ENCODE measurements around the gene LTBP1. TPM values are rescaled to one million over a fixed set of nuclear protein-coding genes. Genes with fewer than 3 reads are reported as not detected.

The LTBP1 gene
- total RNA-seq, 1 donor from 2014 or later = 0.07 TPM

DNA sequence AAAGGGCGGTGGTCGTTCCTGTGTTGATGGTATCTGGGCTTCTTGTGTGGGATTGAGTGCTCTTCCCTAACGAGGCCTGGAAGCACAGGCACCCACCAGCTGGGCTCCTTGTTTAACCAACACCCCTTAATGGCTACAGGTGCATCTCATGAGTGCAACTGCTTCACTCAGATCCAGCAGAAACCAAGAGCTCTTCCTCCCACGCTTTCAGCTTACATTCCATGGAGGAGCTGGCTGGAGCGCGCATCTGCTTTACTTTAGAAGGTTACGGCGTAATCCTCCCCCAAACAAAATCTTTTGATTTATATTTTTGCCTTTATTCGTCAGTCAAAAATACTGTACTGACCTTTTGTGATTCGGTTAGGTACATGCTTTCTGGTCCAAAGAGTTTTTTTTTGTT lies 174.7 kb downstream of the LTBP1 start:
- ChIA-PET CTCF (no interaction called here), POLR2A (no interaction called here)
- no peak for DNase-seq
- no peak overlapping the region for H3K27ac Mint-ChIP-seq
- H3K9me3 Mint-ChIP-seq = peaks cover 3% of the 10 kb centered on the region
- ATAC-seq (ENCODE audit: low read depth) = no peak
- H3K4me1 Mint-ChIP-seq = no peaks in the 10 kb centered on the region
- H3K36me3 Mint-ChIP-seq (ENCODE audit: low read depth) = no peaks in the 10 kb centered on the region
- TF ChIP-seq, protein P1, sequence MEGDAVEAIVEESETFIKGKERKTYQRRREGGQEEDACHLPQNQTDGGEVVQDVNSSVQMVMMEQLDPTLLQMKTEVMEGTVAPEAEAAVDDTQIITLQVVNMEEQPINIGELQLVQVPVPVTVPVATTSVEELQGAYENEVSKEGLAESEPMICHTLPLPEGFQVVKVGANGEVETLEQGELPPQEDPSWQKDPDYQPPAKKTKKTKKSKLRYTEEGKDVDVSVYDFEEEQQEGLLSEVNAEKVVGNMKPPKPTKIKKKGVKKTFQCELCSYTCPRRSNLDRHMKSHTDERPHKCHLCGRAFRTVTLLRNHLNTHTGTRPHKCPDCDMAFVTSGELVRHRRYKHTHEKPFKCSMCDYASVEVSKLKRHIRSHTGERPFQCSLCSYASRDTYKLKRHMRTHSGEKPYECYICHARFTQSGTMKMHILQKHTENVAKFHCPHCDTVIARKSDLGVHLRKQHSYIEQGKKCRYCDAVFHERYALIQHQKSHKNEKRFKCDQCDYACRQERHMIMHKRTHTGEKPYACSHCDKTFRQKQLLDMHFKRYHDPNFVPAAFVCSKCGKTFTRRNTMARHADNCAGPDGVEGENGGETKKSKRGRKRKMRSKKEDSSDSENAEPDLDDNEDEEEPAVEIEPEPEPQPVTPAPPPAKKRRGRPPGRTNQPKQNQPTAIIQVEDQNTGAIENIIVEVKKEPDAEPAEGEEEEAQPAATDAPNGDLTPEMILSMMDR (IDR thresholded peaks at IDR 0.05) = no peak
- no peak overlapping the region for H3K4me3 Mint-ChIP-seq
- intact Hi-C loops (cut with micrococcal nuclease) = no loop called here
- no peaks in the 10 kb centered on the region for H3K27me3 Mint-ChIP-seq

DNA sequence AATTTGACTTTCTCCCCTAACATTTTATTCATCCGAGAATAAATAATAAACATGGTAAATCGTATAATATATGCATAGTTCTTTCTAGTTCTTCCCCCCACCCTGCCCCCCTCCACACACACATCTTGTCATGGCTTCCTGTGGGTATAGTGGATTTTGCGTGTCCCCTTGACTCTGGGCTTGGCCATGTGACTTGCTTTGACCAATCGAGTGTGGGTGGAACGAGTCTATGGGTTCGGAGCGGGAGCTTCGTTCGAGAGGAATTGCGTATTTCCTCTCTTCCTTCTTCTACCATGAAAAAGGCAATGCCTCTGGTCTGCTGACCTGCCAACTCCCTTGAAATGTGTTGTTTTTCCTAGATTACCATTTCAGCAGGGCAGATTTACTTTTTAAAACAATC lies 175.2 kb downstream of the LTBP1 start:
- ATAC-seq (ENCODE audit: low read depth) (no peak), DNase-seq (no peak)
- POLR2A ChIA-PET = no interaction called here
- intact Hi-C loops (cut with micrococcal nuclease) = no loop called here
- Mint-ChIP-seq H3K9me3 (peaks cover 3% of the 10 kb centered on the region), H3K27me3 (no peaks in the 10 kb centered on the region), H3K4me1 (no peaks in the 10 kb centered on the region), H3K36me3 (ENCODE audit: low read depth) (no peaks in the 10 kb centered on the region), H3K27ac (no peak overlapping the region), H3K4me3 (no peak overlapping the region)
- CTCF ChIA-PET = no interaction called here
- TF ChIP-seq, protein P1 (IDR thresholded peaks at IDR 0.05) = no peak

DNA sequence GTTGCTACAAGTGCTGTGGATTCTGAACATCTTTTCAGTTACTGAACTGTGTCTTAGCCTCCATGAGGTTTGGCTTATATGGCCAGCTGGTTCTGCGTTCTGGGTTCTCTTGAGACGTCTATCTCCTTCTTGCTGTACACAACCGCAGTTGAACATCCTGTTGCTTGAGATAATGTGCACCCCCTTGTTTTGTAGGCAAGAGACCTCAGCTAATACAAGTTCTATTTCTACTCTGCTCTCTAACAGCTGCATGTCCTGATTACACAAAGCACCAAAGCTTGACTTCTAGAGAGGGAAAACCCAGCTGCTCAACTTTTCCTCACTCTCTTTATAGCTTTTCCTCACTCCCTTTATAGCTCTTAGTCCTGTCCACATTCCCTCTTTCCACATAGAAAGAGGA lies 176.0 kb downstream of the LTBP1 start:
- intact Hi-C loops (cut with micrococcal nuclease) = no loop called here
- Mint-ChIP-seq H3K27me3 (no peaks in the 10 kb centered on the region), H3K27ac (no peak overlapping the region), H3K36me3 (ENCODE audit: low read depth) (no peaks in the 10 kb centered on the region), H3K4me1 (no peaks in the 10 kb centered on the region), H3K9me3 (peaks cover 3% of the 10 kb centered on the region), H3K4me3 (no peak overlapping the region)
- CTCF ChIA-PET = no interaction called here
- ATAC-seq (ENCODE audit: low read depth) (no peak), DNase-seq (no peak)
- POLR2A ChIA-PET = no interaction called here
- TF ChIP-seq, protein P1 (IDR thresholded peaks at IDR 0.05) = no peak

DNA sequence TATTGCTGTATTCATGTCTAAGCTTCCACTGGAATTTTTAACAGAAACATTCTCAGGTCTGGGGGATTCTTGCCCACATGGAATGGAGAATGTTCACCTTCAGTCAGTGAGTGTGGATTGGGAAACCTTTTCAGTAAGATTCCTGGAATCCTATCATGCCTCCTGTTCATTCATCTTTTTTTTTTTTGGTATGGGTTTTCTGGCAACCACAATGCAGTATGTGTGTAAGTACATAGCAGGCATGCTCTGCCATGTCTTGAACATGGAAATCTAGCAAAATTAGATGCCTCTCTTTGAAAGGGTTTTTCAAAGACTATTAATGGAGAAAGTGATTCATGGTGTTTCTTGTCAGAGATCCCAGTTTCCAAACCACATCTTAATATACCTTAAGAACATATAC lies 176.5 kb downstream of the LTBP1 start:
- POLR2A ChIA-PET = no interaction called here
- H3K36me3 Mint-ChIP-seq (ENCODE audit: low read depth) = no peaks in the 10 kb centered on the region
- TF ChIP-seq, protein P1 (IDR thresholded peaks at IDR 0.05) = no peak

DNA sequence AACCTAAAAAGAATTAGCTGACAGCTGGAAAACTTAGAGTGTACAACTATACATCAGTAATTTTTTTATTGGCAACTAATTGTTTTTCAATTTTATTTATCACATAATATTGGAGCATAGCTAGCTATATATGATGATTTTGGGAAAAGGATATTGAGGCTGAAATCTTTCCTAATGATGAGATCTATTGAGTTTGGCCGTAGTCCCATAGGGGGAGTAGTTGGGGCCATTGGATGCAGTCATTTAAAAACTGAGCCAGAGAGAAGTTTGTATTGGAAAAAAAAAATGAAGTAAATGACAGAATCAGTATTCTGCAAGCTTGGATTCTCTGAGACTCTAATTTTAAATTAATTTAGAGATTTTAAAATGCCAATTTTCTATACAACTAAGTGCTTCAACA lies 179.8 kb downstream of the LTBP1 start:
- POLR2A ChIA-PET = no interaction called here
- no peaks in the 10 kb centered on the region for H3K4me1 Mint-ChIP-seq
- TF ChIP-seq, protein P1 (IDR thresholded peaks at IDR 0.05) = no peak

More for the DNA sequence above, 176.5 kb downstream of the LTBP1 start:
- Mint-ChIP-seq H3K27ac (no peak overlapping the region), H3K9me3 (peaks cover 3% of the 10 kb centered on the region), H3K27me3 (no peaks in the 10 kb centered on the region), H3K4me3 (no peak overlapping the region), H3K4me1 (no peaks in the 10 kb centered on the region)
- ATAC-seq (ENCODE audit: low read depth) = no peak
- intact Hi-C loops (cut with micrococcal nuclease) = no loop called here
- CTCF ChIA-PET = no interaction called here
- no peak for DNase-seq

More for the DNA sequence above, 179.8 kb downstream of the LTBP1 start:
- CTCF ChIA-PET = no interaction called here
- Mint-ChIP-seq H3K27me3 (no peaks in the 10 kb centered on the region), H3K36me3 (ENCODE audit: low read depth) (no peaks in the 10 kb centered on the region), H3K27ac (no peak overlapping the region), H3K9me3 (no peaks in the 10 kb centered on the region), H3K4me3 (no peak overlapping the region)
- DNase-seq (no peak), ATAC-seq (ENCODE audit: low read depth) (no peak)
- intact Hi-C loops (cut with micrococcal nuclease) = no loop called here

All from activated B cell treated with CpG ODN at 0.5 μM for 24 hours (primary cell).